DMS79 (cell line): ENCODE data around the gene GPATCH2L.
A peak's percentile ranks its signal among the peaks of the same experiment; 100 is the strongest.

Experiments
- DNase-seq: peaks from one replicate; lab custom pipeline; 2025; lab: John Stamatoyannopoulos, UW

The GPATCH2L gene

GRCh38 chr14:76201162-76201561 is 49.4 kb downstream of the GPATCH2L start:
- no peak for DNase-seq

- no peak for DNase-seq
These were observed 51.6 kb downstream of the GPATCH2L start for GRCh38 chr14:76203086-76204001.

DNA sequence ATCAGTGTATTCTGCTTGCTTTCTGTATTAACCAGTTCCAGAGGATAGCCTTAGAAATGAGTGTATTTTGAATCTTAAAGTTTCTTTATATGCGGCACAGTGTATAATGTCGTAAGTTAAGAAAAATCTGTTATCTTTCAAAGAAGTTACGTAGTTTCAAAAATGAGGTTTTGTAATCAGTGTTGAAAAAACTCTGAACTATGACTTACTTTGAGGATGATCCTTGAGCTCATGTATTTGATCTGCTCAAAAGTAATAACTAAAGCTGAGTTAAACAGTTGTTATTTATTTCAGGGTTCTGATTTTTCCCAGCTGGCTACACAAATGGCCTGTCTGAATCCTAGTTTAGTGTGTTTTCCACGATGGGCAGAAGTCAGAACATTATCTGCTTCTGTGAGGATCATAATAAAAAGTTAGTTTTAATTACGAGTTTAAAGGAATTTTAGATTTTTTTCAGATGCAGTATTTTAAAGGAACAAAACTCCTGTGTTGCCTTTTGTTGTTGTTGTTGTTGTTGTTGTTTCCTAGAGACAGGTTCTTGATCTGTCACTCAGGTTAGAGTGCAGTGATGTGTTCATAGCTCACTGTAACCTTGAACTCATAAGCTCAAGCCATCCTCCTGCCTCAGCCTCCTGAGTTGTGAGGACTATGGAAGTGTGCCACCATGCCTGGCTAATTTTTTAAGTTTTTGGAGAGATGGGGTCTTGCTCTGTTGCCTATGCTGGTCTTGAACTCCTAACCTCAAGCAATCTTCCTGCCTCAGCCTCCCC is 52.9 kb downstream of the GPATCH2L start:
- no peak for DNase-seq

DNA sequence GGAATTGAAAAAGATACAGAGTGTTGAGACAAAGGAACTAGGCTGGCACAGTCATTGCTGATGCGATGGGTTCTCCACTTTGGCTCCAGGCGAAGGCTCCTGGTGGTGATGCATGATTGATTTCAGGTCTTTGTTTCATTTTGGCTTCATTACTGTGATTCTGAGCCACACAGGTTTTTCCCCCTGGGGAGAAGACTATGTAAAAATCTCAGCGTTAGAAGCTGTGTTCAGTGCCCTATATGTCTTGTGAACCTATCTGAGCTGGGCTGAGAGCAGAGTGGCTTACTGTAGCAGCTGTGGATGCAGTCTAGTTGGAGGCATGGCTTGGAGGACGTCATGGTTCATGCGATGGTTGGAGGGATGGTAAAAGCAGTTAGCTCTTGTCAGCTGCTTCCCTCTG is 54.0 kb downstream of the GPATCH2L start:
- DNase-seq, result no peak

DNA sequence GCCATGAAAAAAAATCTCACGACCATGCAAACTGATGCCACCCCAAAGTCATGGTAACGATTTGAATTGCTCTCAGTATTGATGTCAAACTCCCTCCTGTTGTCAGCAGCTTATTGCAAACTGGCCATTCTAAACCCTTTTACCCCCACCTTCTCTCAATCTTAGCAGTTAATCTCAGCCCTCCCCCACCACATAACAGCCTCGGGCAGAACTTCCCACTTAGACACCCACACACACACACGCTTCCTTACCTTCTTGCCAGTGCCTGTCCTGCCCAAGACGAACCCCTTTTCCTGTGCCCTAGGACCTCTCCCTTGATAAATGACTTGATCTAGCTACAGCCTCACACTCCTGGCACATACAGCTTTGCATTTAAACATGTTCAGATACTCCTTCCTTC is 56.6 kb downstream of the GPATCH2L start:
- DNase-seq, result no peak

- DNase-seq, result no peak
These were observed 60.5 kb downstream of the GPATCH2L start for GRCh38 chr14:76212242-76212641.

- DNase-seq, result no peak
These were observed 65.5 kb downstream of the GPATCH2L start for GRCh38 chr14:76217179-76217578.

GRCh38 chr14:76218662-76219061 is 66.9 kb downstream of the GPATCH2L start:
- DNase-seq, result no peak

DNA sequence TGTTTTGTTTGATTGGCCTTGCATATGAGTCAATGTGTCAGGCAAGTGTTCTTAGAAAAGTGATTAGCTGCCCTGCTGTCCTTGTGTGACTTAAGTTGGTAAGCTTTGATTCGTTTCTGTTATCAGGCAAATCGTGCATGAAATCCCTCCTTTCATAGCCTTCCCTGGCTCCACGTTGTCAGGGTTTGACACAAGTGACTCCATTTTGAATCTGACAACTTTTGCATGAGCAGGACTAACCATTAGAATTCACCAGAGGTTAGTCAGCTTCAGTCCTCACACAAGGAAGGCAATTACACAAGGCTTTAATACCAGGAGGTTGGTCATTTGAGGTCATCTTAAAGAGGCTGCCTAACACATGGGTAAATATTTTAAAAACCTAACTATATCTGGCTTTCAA is 68.2 kb downstream of the GPATCH2L start:
- no peak for DNase-seq

- DNase-seq, result no peak
These were observed 75.8 kb downstream of the GPATCH2L start for GRCh38 chr14:76227450-76228050.

GRCh38 chr14:76228138-76228537 is 76.4 kb downstream of the GPATCH2L start:
- DNase-seq, result no peak

GRCh38 chr14:76232800-76233199 is 81.1 kb downstream of the GPATCH2L start:
- no peak for DNase-seq

GRCh38 chr14:76235628-76236027 is 83.9 kb downstream of the GPATCH2L start:
- no peak for DNase-seq

GRCh38 chr14:76236172-76237130 is 84.7 kb downstream of the GPATCH2L start:
- DNase-seq, result no peak

GRCh38 chr14:76237349-76237990 is 85.7 kb downstream of the GPATCH2L start:
- no peak for DNase-seq

- no peak for DNase-seq
These were observed 93.4 kb downstream of the GPATCH2L start for GRCh38 chr14:76245097-76245496.

DNA sequence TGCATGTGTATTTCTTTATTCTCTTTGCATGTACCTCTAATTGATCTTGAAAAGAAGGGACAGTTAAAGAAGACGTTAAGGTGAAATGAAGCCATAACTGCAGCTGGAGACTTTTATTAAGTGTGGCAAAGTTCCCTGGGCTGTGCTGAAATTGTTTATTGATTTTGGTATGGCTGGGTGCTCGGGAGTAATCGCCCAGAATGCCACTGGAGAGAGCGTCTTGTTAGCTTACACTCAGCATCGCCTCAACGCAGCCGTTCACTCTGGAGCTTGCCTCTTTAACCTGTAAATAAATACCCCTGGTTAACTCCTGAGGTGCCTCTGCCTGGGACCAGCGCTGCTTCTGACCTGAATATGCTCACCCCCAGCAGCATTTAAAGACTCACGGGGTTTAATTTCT is 98.6 kb downstream of the GPATCH2L start:
- peak; percentile 77 for DNase-seq

GRCh38 chr14:76252471-76252870 is 100.7 kb downstream of the GPATCH2L start:
- DNase-seq, result no peak

DNA sequence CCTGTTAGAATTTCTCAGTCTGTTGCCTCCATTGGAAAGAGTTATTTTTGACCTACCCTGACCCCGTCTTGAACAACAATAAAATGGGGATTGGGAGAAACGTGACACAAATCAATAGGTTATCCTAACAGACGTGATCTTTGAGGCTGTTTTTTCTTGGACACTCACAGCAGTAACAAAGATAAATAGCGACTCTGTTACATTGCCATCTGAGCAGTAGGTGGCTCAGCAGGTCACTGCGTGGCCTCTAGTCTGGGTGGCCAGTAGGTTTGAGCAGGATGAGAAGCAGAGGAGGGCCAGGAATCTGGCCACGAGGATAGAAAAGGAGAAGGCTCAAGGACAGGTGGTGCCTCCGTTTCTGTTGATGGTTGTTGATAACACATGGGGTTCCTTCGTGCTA is 101.4 kb downstream of the GPATCH2L start:
- no peak for DNase-seq

GRCh38 chr14:76256545-76256944 is 104.8 kb downstream of the GPATCH2L start:
- DNase-seq, result no peak
